HL-60/S4 treated with phorbol 12-myristate 13-acetate at 8.2 ng/mL for 4 days and 3 days (cell line): Measurements from ENCODE around the gene TEX2.

Source experiments
- in situ Hi-C: fragments of 300-500 bp; cut with MboI; formaldehyde crosslinking; loops from 2 replicates; pipeline ENCODE4 v1.15.0; 2022; ENCODE audit warnings: low sequenced_read_pairs

The TEX2 gene

DNA sequence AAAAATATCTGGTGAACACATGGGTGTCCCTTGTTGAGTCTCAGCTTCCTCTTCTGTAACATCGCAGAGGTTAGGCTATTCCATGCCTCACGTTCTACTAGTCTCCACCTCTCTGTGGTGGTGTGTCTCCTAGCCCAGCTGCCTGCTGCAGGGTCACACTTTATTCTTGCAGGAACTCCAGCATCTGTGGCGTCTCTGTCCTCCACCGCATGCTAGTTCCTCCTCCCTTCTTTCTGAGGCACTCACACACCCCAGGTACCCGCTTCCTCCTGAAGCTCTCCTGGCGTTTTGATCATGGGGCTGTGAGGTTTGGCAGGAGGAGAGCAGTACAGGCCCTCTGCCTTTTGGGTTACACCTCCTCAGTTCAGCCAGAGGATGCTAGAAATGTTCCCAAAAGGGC is 9.9 kb upstream of the TEX2 start:
- in situ Hi-C loops: no loop called here

DNA sequence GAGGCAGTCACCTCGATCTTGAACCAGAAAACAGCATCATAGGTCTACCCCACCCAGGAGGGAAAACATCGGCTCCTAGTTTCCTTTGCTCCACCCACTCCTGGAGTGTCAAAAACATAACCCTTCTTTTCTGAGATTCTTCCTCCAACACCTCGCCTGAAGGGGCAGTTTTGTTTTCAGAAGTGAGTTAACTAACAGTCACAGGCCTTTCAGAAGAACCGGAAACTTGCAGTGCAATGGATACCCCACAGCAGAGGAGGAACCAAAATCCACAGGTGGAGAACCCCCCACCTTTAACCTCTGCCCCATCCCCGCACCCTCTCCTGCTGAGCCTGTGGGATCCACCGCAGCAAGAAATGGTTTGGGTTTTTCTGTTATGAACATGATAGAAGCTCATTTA is 7.8 kb upstream of the TEX2 start:
- in situ Hi-C loops: no loop called here

DNA sequence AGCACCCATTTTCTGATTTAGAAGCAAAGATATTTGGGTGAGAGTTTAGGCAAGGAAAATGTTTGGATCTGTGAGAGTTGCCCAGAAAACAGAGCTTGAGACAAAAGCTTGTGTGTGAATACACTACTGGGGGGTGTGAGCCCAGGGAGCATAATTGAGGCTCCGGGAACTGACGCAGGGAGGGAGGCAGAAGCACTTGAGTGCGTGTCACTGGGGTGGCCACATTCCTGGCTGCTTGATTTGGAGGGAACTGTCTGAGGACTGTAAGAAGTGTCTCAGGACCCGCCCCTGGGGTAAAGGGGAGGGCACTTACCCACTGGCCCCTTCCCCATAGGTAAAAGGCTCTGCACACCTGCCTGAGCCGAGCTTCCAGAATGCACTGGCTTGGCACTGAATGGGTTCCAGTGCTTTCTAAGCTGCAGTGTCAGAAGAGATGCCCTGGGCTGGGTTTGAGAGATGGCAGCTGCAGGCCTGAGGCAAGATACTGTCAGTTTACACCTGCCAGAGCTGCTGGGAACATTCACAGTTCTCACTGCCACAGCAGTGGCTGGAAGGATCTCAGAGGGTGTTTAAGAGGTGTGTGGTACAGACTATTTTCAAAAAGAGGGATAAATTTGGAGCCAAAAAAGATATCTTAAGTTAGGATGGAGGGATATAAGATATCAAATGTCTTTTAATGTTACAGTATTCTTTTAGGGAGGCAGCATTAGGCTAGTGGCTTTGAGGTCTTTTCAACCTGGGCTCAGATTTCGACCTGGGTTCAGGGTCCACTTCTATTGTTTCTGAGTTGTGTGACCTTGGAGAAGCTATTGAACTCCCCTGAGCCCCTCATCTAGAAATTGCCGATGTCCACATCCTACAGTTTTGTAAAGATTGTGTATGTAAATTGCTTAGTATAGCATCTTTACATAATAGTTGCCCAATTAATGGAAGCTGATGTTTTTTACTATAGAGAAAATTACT is 6.9 kb upstream of the TEX2 start:
- in situ Hi-C loops: loop anchor here (10.0 kb wide), 1 partner anchor 115 kb away; no protein-coding TSS in a partner anchor

DNA sequence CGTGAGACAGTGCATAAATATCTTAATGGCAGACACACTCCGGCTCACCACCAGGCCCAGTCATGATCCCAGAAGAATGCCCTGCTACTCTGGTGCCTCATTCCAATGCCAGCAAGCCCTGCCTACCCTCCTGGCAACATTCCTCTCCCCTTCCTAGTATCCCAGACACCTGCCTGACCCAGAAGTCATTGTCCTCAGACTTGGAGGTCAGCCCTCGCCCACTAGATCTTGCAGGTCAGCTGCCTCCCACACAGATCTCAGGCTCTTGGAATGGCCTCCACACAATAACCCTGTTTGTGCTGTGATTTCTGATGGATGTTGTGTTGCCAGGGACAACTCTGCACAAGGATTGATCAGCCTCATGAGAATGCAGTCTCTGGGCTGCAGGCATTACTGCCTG is 1.8 kb upstream of the TEX2 start:
- in situ Hi-C loops: loop anchor here (10.0 kb wide), 1 partner anchor 110 kb away; no protein-coding TSS in a partner anchor

- in situ Hi-C loops: loop anchor here (10.0 kb wide), 1 partner anchor 108 kb away; no protein-coding TSS in a partner anchor
Observed at GRCh38 chr17:64262198-64262999, 661 bp downstream of the TEX2 start.

DNA sequence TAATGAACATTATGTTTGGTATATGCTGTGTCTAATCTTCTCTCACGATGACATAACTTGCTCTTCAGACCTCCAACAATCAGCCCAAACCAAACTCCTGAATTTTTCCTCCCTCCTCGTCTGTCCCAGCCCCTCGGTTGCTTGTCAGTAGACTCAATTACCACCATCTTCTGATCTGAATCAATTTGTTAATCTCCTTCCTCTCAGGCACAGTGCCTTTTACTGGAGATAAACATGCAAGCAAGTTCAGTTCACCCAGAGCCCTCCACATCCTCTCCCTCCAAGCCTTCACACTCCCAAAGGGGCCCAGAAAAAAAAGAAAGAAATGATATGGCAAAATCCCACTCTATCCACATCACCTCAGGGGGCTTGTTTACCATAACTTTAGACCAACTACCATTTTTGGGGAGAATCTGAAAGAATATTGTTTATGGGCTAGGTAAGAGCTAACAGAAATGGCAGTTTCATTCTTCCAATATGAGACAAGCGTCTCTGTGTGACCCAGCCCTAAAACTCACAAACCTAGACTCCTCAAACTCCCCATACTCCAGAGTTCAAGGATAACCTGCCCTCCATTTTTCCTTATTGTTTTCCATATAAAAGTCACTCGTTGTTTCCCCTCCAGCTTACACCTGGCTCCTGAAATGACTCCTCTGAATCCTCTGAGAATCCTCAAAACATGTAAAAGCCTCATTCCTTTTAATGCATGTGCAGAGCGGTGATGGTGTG is 1.5 kb downstream of the TEX2 start:
- in situ Hi-C loops: loop anchor here (10.0 kb wide), 1 partner anchor 107 kb away; no protein-coding TSS in a partner anchor

GRCh38 chr17:64260886-64261285 is 2.2 kb downstream of the TEX2 start:
- in situ Hi-C loops: loop anchor here (10.0 kb wide), 1 partner anchor 106 kb away; no protein-coding TSS in a partner anchor

GRCh38 chr17:64259922-64260321 is 3.1 kb downstream of the TEX2 start:
- in situ Hi-C loops: loop anchor here (10.0 kb wide), 1 partner anchor 105 kb away; no protein-coding TSS in a partner anchor

- in situ Hi-C loops: no loop called here
Observed at GRCh38 chr17:64259426-64259825, 3.6 kb downstream of the TEX2 start.

DNA sequence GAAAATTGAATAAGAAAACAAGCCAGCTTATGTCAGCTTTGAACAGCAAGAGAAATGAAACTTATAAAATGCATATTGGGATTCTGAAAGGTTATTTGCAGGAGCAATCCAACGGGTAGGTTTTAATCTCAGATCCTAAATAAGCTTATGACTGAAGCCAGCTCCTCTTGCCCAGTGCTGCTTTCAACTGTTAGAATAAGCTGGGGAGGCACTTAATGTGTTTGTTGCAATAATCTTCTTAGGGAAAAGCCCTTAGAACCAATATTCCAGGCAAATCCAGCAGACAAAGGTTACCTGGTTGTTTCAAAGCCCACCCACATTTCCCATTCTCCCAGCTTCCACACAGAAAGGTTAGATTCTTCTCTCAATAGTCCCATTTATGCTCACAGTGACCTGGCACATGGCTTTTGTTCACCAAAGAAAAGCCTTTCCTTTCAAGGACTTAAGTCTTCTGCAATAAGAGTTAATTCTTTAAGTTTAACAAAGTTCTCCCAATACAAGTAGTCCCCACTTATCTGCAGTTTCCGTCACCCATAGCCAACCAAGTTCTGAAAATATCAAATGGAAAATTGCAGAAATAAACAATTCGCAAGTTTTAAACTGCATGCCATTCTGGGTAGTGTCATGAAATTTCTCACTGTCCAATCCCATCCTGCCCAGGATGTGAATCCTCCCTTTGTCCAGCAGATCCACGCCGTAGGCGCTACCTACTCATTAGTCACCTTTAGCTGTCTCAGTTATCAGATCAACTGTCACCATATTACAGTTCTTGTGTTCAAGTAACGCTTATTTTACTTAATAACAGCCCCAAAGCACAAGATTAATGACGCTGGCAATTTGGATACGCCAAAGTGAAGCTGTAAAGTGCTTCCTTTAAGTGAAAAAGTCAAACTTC is 5.9 kb downstream of the TEX2 start:
- in situ Hi-C loops: no loop called here

DNA sequence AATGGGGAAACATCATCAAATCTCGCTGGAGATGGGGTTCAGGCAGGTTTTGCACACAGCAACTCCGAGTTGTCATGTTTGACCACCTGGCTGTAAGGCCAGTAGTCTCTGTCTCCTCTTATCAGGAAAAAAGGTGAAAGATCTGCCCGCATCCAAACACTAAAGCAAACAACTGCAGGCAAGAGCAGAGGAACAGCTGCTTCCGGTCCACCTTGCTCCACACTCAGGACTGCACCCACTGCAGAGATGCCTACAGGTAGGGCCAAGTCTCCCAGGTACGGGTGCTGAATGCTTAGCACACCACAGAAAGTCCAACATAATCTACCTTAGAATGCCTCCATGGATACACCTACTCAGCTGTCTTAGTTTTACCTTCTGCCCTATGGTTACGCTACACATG is 7.3 kb downstream of the TEX2 start:
- in situ Hi-C loops: no loop called here

DNA sequence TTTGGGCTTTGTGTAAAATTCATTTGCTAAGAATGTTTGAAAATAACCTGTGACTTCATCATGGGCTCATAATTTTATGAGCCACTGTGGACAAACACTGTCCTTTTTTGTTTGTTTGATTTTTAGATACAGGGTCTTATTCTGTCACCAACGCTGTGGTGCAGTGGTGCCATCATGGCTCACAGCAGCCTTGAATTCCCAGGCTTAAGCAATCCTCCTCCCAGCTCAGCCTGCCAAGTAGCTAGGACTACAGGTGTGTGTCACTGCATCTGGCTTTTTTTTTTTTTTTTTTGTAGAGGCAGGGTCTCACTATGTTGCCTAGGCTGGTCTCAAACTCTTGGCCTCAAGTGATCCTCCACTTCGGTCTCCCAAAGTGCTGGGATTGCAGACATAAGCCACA is 8.3 kb downstream of the TEX2 start:
- in situ Hi-C loops: no loop called here

DNA sequence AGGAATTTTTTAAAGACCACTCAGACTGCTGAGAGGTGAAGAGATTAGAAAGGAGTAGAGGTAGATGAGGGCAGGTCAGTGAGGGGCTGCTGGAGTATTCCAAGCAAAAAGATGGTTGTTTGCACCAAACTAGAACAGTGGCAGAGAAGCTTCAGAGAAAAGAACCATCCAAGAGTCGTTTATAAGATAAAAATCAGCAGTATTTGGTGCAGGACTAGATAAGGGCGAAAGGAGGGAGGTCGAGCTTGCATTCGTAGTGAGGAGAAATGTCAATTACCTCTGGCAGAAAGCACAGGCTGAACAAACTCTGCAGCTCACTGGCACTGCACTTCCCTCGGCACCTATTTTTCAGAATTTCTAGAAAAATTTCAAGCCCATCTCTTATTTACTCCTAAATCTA is 9.6 kb downstream of the TEX2 start:
- in situ Hi-C loops: no loop called here

DNA sequence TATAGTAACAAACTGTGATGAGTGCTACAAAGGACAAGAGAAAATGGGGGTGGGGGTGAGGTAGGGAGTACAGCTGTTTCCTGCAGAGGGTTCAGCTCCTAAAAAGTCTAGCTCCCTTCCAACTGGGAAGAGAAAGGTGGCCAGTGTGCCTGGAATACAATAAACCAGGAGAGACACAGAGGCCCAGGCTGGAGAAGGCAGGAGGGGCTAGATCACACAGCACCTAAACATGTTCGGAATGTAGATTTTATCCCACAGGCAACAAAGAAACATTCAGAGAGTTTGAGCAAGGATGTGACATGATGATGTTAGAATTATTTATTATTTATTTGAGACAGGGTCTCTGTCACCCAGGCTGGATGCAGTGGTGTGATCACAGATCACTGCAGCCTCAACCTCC is 10.2 kb downstream of the TEX2 start:
- in situ Hi-C loops: no loop called here

DNA sequence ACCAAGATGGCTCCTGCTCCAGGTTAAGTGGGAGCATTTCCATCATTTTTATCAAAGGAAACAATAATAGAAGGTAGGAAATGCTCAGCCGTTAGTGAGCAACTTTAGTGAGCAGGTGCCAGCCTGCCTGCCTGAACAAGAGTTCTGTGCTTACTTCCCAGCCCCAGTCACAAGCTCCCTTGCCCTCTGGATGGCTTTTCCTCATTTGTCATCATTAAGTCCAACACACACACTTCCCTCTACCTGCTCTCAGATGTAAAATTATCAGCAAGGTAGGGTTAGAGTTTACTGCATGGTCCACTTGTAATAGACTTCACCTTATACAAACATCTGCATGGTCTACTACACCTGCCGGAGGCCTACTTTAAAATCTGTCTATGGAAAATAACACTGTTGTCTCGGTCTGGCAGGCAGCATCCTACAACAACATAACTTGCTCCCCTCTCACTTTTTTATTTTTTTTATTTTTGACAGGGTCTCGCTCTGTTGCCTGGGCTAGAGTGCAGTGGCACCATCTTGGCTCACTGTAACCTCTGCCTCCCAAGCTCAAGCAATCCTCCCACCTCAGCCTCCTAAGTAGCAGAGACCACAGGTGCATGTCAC is 12.7 kb downstream of the TEX2 start:
- in situ Hi-C loops: no loop called here

DNA sequence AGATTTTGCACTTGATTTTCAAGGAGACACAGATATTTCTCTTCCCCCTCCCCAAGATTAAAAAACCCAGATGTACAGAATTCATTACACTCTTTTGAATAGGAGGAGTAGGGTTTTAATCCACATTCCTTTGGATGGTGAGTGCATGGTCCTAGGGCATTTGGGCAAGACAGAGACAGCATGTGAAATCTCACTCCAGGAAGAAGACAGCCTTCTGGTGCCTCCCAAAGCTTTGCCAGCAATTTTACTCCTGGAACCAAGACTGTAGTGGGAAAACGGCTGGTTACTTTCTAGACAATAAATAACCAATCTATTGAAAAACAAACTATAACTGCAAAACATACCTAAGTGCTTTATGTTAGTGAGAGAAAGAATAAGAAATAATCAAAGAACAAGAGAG is 15.2 kb downstream of the TEX2 start:
- in situ Hi-C loops: no loop called here

DNA sequence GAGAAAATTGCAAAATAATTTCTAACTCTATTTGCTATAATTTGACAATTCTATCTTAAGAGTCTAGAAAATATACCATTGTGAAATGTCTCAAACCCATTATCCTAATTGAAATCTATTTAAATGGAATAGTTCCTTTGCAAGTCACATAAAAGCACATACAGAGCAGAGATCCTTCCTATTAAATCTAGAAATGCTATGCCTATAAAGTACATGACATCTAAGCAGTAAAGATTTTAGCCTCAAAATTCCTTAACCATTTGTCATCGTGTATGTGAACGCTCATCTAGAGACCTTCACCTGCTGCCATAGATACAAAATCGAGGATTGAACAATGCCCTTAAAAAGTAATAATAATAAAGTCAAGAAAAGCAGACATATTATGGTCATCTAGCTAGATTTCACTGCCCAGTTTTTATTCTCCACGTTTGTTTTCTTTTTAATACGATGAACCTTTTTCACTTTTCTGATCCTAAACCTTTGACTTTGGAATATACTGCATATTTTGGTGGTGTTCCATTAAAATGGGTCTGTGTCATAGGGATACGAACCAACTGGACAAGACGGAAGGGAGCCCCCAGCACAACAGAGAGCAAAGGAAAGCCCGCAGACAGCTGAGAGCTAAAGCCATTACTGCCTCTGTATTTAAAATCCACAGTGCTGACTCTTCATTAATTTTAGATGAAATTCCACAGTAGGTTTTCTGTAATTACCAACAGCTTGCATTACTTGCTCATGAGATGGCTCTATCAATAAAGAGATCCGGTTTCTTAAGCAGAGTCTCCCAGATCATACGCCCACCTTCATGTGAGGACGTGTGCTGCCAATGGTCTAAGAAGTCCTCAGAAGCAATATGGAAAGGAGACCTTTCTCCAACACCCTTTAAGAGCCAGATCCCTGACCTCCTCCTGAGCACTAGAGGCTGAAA is 17.6 kb downstream of the TEX2 start:
- in situ Hi-C loops: no loop called here

GRCh38 chr17:64244165-64244564 is 18.9 kb downstream of the TEX2 start:
- in situ Hi-C loops: no loop called here
